AG20443 (cell line): ENCODE measurements around the gene SH3PXD2B.
"Not testable (repeated sequence)": the region's sequence is repeated elsewhere in the genome, so short reads cannot be mapped to it uniquely, and the experiment has no call there.

ENCODE experiments used
- DNase-seq: peaks from one replicate; pipeline ENCODE4 v3.0.0; 2012; ENCODE audit warnings: low spot score, mixed read lengths

The SH3PXD2B gene

DNA sequence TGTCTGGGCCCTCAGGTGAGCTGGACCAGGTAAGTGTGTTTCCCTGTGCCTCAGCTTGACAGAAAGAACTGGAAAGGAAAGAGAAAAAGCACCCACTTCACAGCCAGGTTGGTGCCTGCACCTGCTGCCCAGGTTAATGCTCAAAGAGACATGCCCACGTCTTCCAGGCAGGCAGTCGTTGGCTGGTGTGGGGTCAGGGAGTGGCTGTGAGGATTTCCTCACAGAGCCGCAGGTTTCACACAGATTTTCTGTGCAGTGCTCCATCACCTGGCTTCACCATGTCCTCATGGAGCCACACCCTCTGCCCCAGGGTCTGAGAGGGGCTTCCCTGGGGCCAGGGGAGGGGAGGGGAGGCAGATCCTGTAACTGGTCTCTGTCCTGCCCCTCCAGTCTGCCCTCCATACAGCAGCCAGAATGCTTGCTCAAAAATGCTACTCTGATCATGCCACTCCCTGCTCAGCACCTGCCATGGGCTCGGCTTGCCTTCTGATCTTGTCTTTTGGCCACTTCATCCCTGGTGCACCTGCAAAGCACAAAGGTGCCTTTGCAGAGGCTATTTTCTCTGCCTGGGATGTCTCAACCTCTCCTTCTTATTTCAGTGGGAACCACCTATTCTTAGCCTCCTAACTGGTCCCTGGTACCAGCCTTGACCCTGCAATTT lies 88.2 kb downstream of the SH3PXD2B start:
- DNase-seq = no peak

DNA sequence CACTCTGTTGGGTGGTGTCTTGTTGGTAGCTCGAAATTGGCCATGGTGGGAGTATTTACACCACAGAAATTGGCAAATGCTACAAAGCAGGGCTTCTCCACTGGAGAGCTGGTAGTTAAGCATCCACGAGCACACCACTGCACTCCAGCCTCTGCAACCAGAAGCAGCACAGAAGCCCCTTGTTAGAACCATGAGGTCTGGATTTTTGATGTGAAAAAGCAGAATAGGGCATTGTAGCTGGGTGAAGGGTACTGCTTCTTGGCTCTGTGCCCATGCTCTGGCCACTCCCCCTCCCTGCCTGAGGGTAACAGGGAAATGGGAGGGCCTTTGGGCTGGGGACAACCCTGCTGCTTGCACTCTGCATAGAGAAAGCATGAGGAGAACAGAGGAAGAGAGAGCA lies 89.6 kb downstream of the SH3PXD2B start:
- DNase-seq = no peak

DNA sequence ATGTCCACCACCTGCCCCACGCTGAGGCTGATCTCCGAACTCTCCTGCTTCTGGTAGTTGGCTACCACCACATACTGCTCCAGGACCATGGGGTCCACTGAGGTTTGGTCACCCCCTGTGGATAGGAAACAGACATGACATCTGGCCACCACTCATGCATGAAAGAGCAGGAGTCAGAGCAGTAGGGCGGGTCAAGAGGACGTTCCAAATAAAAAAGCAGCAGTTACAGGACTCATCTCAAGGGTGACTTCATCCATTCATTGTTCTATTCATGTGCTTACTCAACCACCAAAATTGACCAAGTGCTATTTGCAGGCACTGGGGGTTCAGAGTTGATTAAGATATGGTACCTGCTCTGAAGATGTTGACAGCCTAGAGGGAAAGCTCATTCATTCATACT lies 91.6 kb downstream of the SH3PXD2B start:
- DNase-seq = no peak

DNA sequence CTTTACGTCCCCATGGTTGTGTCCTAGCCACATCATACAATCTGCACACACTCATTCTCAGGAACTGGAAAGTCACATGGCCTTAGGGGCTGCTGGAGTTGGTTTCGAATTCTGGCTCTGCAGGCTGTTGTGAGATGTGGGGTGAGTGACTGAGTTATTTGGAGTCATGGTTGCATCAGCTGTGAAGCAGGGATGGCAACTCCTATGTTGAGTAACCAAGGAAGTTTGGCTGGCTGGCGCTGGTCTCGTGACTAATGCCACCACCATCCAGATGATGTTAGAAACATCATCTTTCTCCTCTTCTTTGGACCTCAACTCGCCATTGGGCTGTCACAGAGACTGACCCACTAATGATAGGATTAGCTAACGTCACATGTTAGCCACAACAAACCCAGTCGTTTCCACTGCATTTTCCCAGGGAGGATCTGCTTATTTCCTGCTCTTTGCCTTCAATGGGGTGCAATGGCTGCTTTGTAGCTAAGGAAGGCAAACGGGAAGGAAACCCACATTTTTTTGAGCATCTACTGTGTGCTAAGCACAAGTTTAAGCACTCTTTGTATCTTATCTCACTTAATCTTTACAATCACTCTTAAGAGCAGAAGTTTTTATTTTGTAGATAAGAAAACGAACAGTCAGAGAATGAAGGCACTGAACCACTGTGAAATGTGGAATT lies 92.6 kb downstream of the SH3PXD2B start:
- peak; percentile 93 for DNase-seq

DNA sequence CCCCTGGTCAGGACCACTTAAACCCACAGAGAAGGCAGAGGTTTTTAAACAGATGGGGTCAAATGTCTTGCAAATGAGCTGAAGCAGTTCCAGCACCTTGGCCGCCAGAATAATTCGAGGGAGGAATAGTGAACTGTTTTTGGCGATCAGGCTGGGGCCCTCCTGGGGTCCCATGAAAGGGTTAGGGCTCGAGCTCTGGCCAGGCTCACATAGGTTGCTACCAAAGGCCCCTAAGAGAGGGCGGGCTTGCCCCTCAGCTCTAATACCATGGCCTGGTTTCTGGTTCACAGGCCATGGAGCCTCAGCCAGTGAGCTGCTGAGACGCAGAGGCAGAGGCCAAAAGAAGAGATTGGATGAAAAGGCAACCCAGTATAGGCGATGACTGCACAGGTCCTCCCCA lies 96.0 kb downstream of the SH3PXD2B start:
- no peak for DNase-seq

DNA sequence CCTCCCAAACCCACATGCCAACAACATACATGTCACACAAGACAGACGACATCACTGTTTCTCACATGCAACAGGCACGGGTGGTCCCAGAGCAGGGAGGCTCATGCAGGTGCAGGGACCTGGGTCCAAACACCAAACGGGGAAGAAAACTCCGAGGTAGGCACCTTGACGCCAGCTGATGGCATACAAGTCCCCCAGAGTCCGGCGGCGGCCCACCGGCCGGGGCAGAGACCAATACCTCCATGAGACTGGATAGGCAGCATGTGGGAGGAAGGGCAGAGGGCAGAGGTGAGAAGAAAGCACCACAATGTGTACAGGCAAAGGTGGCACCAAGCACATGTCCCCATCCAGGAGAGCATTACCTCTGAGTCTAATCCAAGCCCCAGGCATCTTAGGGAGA lies 97.8 kb downstream of the SH3PXD2B start:
- DNase-seq = no peak

DNA sequence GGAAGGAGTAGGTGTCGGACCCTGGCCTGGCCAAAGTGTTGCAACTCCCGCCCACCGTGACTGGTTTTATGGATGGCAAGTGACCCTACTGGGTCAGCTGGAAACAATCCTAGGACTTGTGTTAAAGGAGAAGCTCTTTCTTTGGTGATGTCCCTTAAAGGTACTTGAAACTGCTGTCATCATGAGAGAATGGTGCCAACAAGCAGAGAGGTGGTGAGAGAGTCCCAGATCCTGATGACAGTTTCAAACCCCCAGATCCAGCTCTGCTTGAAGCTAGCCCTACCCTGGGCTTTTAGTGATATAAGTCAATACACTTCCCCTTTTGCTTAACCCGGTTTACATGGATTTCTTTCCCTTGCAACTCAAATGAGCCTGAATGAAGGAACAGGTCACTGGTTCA lies 98.3 kb downstream of the SH3PXD2B start:
- DNase-seq = no peak

DNA sequence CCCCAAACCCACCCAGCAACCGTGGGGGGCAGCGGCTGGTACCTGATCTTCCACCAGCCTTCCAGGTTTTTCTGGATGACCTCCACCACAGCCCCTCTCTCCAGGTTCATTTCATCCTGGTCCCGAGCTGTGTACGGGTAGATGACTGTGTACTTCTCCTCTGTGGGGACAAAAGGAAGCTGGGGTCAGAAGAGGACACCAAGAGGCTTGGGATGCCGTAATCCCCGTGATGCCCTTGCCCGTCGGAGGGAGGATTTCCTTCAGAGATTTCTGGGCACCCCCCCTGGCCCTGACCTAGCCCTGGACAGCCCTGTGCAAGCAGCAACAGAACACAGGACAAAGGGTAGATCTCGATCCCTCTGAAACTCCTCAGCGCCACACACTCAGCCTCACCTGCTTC lies 100.5 kb downstream of the SH3PXD2B start:
- DNase-seq = no peak

DNA sequence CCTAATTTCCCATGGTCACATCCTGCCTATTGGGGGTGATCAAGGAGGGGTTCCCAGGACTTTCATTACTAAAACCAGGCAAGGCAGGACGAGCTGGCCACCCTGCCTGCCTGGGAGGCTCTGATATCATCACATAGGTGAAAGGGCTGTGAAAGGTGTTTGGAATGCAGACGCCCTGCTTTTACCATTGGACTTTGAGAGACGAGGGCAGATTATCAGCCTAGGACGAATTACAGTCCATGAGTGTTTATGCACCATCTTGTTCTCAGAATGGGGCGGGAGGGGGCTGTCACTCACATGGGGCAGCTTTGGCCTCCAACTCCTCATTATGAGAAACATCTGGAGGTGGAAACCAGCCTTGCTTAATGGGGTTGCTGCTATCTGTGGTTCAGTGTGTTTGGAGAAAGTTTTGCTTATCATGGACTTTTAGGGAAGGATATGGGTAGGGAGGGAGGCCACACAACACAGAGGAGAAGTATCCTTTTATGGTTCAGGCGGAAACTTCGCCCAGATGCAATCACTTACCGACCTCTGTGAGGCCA lies 101.0 kb downstream of the SH3PXD2B start:
- no peak for DNase-seq

DNA sequence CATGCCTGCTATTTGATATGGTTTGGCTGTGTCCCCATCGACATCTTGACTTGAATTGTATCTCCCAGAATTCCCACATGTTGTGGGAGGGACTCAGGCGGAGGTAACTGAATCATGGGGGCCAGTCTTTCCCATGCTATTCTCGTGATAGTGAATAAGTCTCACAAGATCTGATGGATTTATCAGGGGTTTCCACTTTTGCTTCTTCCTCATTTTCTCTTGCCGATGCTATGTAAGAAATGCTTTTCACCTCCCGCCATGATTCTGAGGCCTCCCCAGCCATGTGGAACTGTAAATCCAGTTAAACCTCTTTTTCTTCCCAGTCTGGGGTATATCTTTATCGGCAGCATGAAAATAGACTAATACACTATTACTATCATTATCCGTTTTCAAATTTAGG lies 101.8 kb downstream of the SH3PXD2B start:
- not testable (repeated sequence) for DNase-seq

DNA sequence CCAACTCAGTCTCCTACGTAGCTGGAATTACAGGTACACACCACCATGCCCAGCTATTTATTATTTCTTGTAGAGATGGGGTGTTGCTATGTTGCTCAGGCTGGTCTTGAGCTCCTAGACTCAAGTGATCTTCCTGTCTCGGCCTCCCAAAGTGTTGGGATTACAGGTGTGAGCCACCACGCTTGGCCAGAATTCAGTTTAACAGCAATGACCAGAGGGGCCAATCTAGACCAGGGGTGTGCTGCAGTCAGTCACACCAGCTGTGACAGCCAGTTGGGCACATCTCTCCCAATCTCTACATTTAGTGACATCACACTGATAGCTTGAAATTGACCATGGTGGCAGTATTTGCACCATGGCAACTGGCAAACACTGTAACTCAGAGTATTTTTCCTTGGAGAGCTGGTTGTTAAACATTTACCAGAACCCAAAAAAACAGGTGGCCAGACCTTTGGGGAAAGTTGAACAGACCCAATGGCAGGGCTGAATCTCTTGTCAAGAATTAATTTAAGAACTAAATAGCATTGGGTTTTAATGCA lies 103.0 kb downstream of the SH3PXD2B start:
- no peak for DNase-seq

DNA sequence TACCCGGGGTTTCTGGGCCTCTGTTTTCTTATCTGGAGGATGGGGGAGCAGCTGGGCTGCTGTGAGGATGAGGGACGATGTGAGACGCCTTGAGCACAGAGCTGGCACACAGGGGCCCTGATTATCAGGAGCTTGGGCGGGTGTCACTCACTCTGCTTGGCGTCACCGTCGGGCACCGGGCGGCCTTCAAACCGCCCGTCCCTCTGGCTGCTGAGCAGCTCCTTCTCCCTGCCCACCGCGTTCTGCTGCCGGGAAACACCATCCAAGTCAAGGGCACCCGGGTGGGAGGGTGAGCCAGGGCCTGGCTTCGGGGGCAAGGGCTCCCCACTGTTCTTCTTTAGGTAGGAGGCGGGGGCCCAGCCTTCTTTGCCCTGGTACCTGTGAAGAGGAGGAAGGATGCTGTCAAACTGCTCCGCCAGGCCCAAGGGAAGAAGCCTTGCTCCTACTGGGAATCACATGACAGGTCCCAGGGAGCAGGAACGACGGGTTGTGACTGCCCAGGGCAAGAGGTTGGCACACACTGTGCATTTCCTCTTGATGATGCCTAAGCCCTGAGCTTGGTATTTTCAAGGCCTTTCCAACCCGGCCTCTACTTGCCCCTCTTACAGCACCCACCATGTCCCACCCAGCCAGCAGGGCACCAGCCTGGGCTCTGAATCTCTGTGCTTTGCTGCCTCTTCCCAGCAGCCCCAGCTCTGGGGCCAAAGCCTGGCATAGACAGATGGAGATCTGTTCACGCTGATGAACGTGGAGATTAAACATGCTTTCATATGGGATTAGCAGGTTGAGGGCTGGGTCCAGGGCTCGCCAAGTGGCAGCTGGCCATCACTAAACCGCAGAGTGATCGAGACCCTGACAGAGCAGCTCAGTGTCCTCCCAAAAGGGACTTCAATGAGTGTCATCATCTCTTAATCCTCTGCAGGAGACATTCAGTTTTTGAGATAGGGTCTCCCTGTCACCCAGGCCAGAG lies 103.8 kb downstream of the SH3PXD2B start:
- no peak for DNase-seq

DNA sequence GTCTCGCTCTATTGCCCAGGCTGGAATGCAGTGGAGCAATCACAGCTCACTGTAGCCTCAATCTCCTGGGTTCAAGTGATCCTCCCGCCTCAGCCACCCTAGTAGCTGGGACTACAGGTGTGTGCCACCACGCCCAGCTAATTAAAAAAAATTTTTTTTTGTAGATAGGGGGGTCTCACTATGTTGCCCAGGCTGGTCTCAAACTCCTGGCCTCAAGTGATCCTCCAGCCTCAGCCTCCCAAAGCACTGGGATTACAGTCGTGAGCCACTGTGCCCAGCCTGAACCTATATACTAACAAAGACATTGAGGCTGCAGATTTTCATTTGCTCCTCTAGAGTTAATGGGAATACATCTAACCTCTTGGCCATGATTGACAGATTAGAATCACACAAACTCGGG lies 105.6 kb downstream of the SH3PXD2B start:
- DNase-seq = not testable (repeated sequence)

DNA sequence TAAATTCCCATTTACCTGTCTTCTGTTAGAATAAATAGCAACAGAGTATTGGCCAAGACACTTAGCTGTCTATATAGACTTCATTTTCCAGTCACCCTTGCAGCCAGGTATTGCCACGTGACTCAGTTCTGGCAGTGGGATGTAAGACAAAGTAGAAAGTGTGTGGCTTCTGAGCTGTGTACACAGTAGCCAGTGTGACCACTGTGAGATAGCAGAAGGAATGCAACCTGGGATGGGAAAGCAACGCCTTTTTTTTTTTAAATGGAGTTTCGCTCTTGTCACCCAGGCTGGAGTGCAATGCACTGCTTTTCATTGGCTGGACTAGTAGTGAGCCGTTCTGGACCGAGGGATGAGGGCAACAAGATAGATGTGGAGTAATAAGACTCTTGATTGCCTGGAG lies 106.2 kb downstream of the SH3PXD2B start:
- no peak for DNase-seq

DNA sequence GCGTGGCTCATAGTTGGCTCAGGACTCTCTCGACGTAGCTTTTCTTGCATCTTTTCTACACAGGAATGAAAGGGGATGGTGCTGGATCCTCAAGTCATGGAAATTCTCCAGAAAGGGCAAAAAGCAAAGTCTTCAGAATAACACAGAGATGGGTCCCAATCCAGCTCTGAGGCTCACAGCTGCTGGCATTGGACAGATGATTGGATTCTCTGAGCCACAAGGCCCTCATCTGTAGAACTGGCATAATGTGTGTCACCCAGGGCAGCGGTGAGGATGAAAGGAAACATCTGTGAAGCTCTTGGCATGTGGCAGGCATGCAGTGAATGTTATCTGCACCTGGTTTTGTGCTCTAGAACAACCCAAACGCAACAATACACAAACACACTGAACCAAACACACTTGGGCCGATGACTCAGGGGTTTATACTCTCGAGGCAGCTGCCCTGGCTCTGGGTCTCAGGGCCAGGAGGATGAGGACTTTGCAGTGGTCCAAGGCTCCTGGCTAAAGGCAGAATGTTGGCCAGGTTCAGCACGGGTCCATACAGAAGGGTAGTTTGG lies 106.8 kb downstream of the SH3PXD2B start:
- no peak for DNase-seq

DNA sequence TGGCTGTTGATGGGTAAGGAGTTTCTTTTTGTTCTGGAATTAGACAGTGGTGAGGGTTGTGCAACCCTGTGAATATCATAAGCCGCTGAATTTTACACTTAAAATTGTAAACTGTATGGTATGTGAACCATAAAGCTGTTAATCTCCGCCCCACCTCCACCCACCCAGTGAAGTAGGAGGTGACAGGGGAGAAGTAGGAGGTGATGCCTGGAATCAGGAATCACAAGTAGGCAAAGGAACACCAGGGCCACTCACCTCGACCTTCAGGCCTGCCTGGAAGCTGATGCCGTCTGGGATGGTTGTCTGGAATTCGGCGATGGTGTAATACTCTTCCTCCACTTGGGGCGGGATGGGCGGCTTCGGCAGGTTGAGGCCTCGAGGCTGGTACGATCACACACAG lies 108.4 kb downstream of the SH3PXD2B start:
- DNase-seq = no peak

DNA sequence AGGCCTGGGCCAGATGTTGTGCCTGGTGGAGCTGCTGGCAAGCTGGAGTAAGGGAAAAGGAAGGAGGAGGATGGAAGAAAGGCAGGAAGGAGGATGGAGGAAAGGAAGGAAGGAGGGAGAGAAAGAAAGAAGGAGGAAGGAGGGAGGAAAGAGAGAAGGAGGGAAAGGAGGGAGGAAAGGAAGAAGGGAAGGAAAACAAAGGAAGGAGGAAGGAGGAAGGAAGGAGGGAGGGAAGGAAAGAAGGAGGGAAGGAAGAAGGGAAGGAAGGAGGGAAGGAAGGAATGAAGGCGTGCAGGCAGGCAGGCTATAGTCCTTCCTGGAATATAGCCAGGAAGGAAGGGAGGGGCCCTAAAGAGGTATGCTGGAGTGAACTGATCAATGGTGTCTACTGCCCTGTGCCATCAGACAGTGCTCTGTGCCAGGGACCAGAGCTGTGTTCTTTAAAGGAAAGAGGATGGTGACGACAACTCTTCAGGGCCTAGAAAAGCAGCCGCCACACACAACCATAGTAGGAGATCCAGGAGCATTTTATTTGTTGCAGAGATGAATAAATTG lies 109.4 kb downstream of the SH3PXD2B start:
- DNase-seq = no peak

DNA sequence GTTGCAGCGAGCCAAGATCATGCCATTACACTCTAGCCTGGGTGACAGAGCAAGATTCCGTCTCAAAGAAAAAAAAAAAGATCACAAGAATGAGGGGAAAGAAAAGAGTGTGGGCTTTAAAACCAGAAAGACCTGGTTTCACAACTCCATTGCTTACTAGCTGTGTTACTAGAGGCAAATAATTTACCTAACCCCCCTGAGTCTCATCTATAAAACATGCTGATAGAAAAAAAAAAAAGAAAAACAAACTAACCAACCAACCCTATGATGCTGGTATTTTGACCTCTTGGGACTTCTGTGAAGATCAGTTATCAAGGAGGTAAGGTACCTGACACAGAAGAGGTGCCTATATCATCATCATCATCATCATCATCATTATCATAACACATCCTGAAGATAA lies 110.6 kb downstream of the SH3PXD2B start:
- DNase-seq = no peak

DNA sequence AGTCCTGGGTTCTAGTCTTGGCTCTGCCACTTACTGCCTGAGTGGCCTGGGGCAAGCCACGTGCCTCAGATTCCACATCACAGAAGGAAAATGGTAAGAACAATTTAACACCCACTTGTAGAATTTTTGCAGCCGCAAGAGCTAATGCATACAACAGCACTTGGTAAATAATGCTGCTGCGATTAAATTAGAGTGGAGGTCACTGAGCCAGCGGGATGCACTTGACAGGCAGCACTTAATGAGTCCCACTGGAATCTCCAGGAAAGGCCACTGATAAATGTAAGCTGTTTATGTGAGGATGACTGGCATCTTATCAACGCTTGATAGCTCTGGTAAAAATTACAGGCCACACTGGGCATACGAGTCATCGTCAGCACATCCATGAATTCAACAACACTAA lies 111.4 kb downstream of the SH3PXD2B start:
- DNase-seq = no peak

DNA sequence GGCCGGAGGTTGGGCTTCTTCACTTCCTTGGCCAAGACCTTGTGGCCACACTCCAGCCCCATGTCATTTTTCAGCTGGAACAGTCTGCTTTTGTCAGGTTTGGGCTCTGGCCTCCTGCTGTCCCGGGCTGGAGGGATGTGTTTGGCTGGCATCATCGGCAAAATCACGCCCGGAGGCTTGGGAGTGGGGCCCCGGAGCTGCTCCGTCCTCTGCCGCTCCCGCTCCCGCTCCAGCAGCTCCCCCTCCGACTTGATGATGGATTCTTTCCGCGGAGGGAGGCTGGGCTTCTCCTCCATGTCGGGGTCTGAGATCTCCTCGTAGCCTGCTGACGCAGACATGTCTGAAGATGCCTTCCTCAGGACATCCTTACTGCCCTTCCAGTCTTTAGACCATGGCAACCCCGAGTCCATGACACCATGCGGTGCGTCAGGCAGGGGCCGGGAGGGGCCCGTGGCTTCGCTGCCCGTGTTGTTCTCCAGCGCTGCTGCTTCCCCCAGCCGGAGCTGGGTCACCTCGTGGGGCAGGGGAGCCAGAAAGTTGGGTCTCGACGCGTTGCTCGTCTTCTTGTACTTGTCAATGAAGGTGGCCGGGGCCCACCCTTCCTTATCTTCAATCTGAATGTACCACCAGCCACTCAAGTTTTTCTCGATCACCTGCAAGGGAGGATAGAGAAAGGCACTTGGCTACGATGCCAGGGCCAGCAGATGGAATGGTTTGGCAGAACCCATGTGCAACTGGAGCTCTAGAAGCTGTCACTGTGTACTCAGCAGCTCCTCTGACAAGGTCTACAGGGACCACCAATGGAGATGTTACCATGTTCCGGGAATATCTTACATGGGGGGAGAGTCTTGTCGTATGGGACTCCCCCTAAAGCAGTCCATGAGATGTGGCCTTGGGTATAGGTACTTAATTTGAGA lies 114.8 kb downstream of the SH3PXD2B start:
- DNase-seq = no peak
